Measurements from ENCODE around the gene MAD1L1. TPM values are rescaled to one million over a fixed set of nuclear protein-coding genes. Genes with fewer than 3 reads are reported as not detected.
"Not testable (repeated sequence)": the region's sequence is repeated elsewhere in the genome, so short reads cannot be mapped to it uniquely, and the experiment has no call there.

The MAD1L1 gene
- total RNA-seq, 1 donor from 2014 or later: 55.0 TPM

DNA sequence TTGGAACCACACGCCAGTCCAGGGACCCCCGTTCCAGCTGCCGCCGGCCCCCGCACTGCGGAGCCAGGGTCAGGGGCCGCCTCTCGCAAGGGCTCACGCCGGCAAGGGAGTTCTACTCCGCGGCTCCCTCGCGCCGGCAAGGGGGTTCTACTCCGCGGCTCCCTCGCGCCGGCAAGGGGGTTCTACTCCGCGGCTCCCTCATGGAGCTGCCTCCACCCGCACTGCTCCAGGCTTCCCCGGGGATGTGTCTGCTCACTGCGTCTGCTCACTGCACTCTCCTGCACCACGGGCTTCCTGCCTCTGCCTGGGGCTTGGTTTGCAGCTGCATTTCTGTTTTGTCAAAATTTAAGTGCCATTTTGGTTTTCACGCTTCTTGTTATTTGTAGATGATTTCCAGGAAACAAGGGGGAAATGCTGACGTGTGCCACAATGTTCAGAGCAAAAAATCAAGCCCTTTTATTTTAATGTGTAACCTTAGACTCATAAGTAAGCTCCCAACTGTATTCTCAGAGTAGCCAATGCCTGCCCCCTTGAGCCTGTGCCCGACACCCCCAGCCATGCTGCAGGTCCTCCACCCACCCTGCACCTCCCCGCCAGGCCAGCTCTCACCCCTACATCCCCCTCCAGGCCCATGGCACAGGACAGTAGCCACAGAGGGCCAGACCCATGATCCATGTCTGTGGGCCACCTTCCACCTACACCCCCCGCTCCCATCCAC, 246.2 kb downstream of the MAD1L1 start:
- intact Hi-C loops (cut with micrococcal nuclease): no loop called here
- Mint-ChIP-seq H3K4me3 (ENCODE audit: low read depth) (peak overlapping the region; percentile 5), H3K27ac (peak overlapping the region; percentile 82), H3K4me1 (ENCODE audit: low read depth) (peaks cover 17% of the 10 kb centered on the region), H3K9me3 (no peaks in the 10 kb centered on the region), H3K27me3 (ENCODE audit: low read depth) (peaks cover 4% of the 10 kb centered on the region), H3K36me3 (ENCODE audit: low read depth) (peaks cover 14% of the 10 kb centered on the region)
- DNase-seq (ENCODE audit: low spot score): peak; percentile 41

DNA sequence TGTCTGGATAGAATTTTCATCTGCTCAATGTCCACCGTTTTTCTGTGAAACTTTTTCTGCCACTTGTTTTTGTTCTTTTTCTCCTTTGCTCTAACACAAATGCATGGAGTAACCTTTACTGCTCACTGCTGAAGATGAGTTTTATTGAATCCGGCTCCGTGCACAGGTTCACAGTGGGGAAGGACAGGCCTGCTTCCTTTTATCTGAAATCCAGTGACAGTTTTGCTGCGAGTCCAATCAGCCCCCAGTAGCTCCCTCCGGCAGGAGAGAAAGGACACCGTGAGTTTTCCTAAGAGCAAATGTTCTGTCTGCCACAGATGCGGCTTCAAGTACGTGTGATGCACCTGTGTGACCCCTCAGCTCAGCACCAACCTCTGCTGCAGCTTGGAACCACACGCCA, 246.8 kb downstream of the MAD1L1 start:
- no peak overlapping the region for H3K27ac Mint-ChIP-seq
- intact Hi-C loops (cut with micrococcal nuclease): no loop called here
- H3K4me1 Mint-ChIP-seq (ENCODE audit: low read depth): peaks cover 17% of the 10 kb centered on the region
- no peaks in the 10 kb centered on the region for H3K9me3 Mint-ChIP-seq
- peaks cover 4% of the 10 kb centered on the region for H3K27me3 Mint-ChIP-seq (ENCODE audit: low read depth)
- no peak for DNase-seq (ENCODE audit: low spot score)
- H3K36me3 Mint-ChIP-seq (ENCODE audit: low read depth): peaks cover 14% of the 10 kb centered on the region
- no peak overlapping the region for H3K4me3 Mint-ChIP-seq (ENCODE audit: low read depth)

DNA sequence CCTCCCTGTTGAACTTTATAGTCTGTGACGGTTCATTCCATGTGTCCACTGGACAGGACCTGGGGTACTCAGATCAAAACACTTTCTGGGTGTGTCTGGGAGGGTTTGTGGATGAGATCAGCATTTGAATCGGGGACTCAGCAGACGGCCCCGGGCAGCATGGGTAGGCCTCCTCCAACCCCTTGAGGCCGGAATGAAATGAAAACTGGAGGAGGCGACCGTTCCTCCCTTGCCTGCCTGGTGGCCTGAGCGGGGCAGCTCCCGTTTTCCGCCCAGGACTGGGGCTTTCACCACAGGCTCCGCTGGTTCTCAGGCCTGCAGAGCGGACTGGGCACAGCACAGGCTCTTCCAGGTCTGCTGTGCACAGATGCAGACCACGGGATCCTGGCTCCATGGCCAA, 247.7 kb downstream of the MAD1L1 start:
- H3K27me3 Mint-ChIP-seq (ENCODE audit: low read depth): peaks cover 4% of the 10 kb centered on the region

DNA sequence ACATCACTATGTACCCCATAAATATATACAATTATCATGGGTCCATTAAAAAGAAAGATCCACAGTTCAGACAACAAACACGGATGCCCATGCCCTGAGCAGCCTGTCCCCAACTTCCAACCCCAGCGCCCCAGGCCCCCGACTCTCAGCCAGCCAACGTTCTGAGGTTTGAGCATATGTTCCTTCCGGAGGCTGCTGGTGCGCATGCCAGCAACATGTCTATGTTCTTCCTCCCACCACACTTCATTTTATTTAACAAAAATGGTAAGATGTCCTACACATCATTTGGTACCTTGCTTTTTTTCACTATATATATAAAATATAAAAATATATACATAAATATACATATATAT, 250.9 kb downstream of the MAD1L1 start:
- intact Hi-C loops (cut with micrococcal nuclease): no loop called here

More for the DNA sequence above, 247.7 kb downstream of the MAD1L1 start:
- H3K4me1 Mint-ChIP-seq (ENCODE audit: low read depth): peaks cover 17% of the 10 kb centered on the region
- H3K36me3 Mint-ChIP-seq (ENCODE audit: low read depth): peaks cover 14% of the 10 kb centered on the region
- H3K9me3 Mint-ChIP-seq: no peaks in the 10 kb centered on the region
- intact Hi-C loops (cut with micrococcal nuclease): no loop called here
- DNase-seq (ENCODE audit: low spot score): no peak
- H3K4me3 Mint-ChIP-seq (ENCODE audit: low read depth): no peak overlapping the region
- no peak overlapping the region for H3K27ac Mint-ChIP-seq

DNA sequence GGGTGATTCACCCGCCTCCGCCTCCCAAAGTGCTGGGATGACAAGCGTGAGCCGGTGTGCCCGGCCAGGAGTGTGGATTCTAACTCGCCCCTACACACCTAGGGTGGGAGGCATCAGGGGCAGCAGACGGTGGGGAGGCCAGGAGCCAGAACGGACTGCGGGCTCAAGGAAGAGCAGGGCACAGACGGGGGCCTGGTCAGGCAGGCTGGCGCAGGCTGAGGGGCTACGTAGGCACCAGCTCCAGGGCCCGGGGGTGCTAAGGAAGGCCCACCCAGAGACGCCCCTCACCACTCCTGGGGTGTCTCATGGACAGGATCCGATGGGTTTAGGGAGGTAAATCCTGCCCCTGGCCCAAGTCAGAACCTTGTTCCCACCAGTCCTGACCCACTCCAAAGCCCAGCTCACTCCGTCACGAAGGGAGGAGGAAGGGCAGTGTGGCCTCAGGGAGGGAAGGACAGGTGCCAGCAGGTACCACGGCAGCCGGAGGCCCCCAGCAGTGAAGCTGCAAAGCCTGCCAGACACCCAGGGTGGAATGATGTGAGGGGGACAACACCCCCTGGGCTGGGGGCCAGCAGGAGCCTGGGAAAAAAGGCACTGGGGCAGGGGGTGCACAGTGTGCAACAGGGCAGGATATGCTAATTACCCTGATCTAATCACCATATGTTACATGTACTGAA, 251.4 kb downstream of the MAD1L1 start:
- H3K4me3 Mint-ChIP-seq (ENCODE audit: low read depth): no peak overlapping the region
- DNase-seq (ENCODE audit: low spot score): no peak
- H3K9me3 Mint-ChIP-seq: no peaks in the 10 kb centered on the region
- intact Hi-C loops (cut with micrococcal nuclease): no loop called here
- H3K36me3 Mint-ChIP-seq (ENCODE audit: low read depth): peaks cover 15% of the 10 kb centered on the region
- peaks cover 3% of the 10 kb centered on the region for H3K4me1 Mint-ChIP-seq (ENCODE audit: low read depth)
- H3K27ac Mint-ChIP-seq: no peak overlapping the region
- peaks cover 4% of the 10 kb centered on the region for H3K27me3 Mint-ChIP-seq (ENCODE audit: low read depth)

More for the DNA sequence above, 250.9 kb downstream of the MAD1L1 start:
- Mint-ChIP-seq H3K27ac (no peak overlapping the region), H3K36me3 (ENCODE audit: low read depth) (peaks cover 14% of the 10 kb centered on the region), H3K4me1 (ENCODE audit: low read depth) (peaks cover 8% of the 10 kb centered on the region), H3K9me3 (no peaks in the 10 kb centered on the region), H3K27me3 (ENCODE audit: low read depth) (peaks cover 4% of the 10 kb centered on the region), H3K4me3 (ENCODE audit: low read depth) (no peak overlapping the region)
- DNase-seq (ENCODE audit: low spot score): no peak

DNA sequence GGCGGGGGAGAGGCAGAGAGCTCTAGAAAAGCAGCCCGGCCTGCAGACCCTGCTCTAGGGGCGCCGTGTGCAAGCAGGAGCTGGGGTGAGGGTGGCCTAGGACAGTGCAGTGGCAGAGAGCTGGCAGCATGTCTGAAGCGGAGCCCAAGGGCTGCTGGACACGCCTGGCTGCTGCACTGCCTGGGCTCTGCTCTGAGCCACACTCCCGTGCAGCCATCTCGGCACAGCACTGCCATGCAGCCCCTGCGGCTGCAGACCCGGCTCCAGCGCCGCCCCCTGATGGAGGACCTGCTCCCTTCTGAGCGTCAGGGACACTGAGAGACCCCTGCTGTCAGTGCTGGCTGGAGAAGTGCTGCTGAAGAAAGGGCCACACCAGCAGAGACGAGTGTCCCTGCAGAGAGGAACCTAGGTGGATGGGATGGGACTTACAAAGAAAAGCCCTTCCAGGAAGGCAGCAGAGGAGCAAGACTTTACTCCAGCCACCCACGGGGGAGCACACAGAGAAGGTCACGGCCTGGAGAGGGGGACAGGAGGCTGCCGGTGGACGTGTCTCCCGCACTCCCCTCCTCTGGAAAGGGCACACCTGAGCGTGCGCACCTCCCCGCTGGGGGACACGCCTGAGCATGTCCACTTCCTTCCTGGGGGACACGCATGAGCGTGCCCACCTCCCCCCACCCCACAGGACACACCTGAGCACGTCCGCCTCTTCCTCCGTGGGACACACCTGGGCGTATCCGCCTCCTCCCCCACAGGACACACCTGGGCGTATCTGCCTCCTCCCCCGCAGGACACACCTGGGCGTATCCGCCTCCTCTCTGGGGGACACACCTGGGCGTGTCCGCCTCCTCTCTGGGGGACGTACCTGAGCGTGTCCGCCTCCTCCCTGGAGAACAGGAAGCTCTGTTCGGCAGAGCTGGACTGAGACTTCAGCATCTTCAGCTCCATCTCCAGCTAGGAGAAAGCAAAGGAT, 252.9 kb downstream of the MAD1L1 start:
- intact Hi-C loops (cut with micrococcal nuclease): no loop called here

DNA sequence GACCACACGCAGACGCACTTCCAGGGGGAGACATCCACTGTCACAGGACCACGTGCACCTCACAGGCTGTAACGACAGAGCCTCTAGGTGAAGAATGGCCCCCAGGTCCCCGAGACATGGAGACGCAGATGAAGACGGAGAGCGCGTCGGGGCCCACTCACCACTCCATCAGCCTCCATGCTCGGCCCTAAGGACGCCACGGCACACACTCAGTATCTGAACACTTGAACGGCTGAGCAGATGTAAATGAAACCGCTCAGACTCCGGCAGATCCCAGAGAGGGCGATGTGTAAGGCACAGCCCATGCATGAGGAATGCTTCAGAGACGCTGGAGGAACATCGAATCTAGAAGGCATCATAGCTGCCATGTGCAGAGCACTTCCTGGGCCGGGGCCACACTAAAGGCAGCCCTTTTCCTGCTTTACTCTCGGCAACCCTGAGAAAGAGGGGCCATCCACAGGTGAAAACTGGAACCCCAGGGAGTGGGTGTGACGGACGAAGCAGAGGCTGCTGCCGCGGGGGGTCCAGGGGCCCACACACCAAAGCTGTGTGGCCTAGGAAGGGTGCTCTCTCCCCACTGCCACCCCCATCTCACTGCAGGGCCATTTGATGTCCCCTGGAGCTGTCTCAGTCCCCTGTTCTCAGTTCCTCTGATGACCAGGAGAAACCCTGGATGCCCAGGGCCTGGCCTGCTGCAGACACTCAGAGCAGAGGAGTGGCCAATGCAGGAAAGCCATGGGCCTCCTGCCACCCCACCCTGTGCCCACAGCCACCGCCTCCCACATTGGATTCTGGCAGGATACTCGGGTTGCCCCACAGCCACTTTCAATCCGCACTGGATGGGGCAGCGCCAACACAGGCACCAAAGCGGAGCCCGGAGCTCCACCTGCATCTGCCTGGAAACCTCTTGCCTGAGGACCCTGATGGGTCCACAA, 253.8 kb downstream of the MAD1L1 start:
- H3K4me3 Mint-ChIP-seq (ENCODE audit: low read depth): no peak overlapping the region
- no peak for DNase-seq (ENCODE audit: low spot score)
- H3K27me3 Mint-ChIP-seq (ENCODE audit: low read depth): no peaks in the 10 kb centered on the region
- no peaks in the 10 kb centered on the region for H3K9me3 Mint-ChIP-seq
- intact Hi-C loops (cut with micrococcal nuclease): no loop called here
- peaks cover 9% of the 10 kb centered on the region for H3K36me3 Mint-ChIP-seq (ENCODE audit: low read depth)
- H3K27ac Mint-ChIP-seq: no peak overlapping the region
- H3K4me1 Mint-ChIP-seq (ENCODE audit: low read depth): no peaks in the 10 kb centered on the region

More for the DNA sequence above, 252.9 kb downstream of the MAD1L1 start:
- Mint-ChIP-seq H3K27ac (no peak overlapping the region), H3K27me3 (ENCODE audit: low read depth) (peaks cover 4% of the 10 kb centered on the region), H3K4me1 (ENCODE audit: low read depth) (no peaks in the 10 kb centered on the region), H3K4me3 (ENCODE audit: low read depth) (no peak overlapping the region), H3K9me3 (no peaks in the 10 kb centered on the region), H3K36me3 (ENCODE audit: low read depth) (peaks cover 13% of the 10 kb centered on the region)
- no peak for DNase-seq (ENCODE audit: low spot score)

DNA sequence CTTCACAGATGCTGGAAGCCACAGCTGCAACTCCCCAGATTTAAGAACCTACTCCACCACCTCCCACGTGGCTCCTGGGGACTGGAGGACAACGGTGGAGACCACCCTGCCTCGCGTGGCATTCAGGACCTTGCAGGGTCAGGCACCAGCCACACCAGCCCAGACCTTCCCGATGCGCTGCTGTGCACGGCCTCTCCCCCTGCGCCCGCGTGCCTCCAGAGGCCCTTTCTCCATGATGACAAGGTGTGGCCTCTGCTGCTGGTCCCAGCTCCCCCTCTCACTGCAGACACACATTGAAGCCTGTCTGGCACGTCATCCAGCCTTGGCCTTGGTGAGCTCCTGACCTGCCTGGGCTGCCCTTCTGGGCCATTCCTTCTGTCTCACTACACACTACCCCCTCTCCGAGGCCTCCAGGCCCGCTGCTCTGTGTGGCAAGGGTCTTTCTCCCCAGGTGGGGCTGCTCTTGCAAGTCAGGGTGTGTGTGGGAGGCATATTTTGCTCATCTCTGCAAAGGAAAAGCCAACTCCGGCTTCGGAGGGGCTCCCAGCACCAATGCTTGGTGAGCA, 254.8 kb downstream of the MAD1L1 start:
- no peak overlapping the region for H3K4me3 Mint-ChIP-seq (ENCODE audit: low read depth)
- H3K27ac Mint-ChIP-seq: no peak overlapping the region
- intact Hi-C loops (cut with micrococcal nuclease): no loop called here
- H3K36me3 Mint-ChIP-seq (ENCODE audit: low read depth): peaks cover 9% of the 10 kb centered on the region
- H3K9me3 Mint-ChIP-seq: no peaks in the 10 kb centered on the region
- no peaks in the 10 kb centered on the region for H3K4me1 Mint-ChIP-seq (ENCODE audit: low read depth)
- DNase-seq (ENCODE audit: low spot score): no peak
- no peaks in the 10 kb centered on the region for H3K27me3 Mint-ChIP-seq (ENCODE audit: low read depth)

DNA sequence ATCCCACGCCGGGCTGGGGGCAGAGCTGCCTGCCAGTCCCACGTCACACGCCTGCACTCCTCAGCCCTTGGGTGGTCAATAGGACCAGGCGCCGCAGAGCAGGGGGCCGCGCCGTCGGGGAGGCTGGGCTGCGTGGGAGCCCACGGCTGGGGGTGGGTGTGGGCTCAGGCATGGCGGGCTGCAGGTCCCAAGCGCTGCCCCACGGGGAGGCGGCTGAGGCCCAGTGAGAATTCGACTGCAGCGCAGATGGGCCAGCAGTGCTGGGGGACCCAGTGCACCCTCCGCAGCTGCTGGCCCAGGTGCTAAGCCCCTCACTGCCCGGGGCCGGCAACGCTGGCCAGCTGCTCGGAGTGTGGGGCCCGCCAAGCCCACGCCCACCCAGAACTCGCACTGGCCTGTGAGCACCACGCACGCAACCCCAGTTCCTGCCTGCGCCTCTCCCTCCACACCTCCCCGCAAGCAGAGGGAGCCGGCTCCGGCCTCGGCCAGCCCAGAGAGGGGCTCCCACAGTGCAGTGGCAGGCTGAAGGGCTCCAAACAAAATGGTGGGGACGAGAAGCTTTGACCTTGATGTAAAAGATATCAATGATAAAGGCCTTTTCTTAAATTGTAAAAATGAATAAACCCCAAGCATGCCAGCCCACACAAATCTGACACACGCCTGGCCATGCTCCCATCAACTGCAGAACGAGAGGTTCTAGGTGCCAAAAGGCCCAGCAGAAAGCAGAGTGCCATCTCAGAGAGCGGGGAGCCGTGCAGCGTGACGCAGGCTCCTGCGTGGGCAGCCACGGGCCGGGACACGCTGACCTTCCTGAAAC, 255.5 kb downstream of the MAD1L1 start:
- Mint-ChIP-seq H3K36me3 (ENCODE audit: low read depth) (peaks cover 9% of the 10 kb centered on the region), H3K27me3 (ENCODE audit: low read depth) (no peaks in the 10 kb centered on the region), H3K4me1 (ENCODE audit: low read depth) (no peaks in the 10 kb centered on the region), H3K4me3 (ENCODE audit: low read depth) (no peak overlapping the region), H3K27ac (no peak overlapping the region), H3K9me3 (no peaks in the 10 kb centered on the region)
- DNase-seq (ENCODE audit: low spot score): no peak
- intact Hi-C loops (cut with micrococcal nuclease): no loop called here

DNA sequence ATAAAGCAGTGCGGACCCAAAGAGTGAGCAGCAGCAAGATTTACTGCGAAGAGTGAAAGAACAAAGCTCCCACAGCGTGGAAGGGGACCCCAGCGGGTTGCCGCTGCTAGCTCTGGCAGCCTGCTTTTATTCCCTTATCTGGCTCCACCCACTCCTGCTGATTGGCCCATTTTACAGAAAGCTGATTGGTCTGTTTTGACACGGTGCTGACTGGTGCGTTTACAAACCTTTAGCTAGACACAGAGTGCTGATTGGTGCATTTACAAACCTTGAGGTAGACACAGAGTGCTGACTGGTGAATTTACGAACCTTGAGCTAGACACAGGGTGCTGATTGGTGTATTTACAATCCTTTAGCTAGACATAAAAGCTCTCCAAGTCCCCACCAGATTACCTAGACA, 256.2 kb downstream of the MAD1L1 start:
- intact Hi-C loops (cut with micrococcal nuclease); H3K9me3 Mint-ChIP-seq; H3K27me3 Mint-ChIP-seq (ENCODE audit: low read depth); H3K4me1 Mint-ChIP-seq (ENCODE audit: low read depth); DNase-seq (ENCODE audit: low spot score); H3K27ac Mint-ChIP-seq; H3K4me3 Mint-ChIP-seq (ENCODE audit: low read depth); H3K36me3 Mint-ChIP-seq (ENCODE audit: low read depth): not testable (repeated sequence)

DNA sequence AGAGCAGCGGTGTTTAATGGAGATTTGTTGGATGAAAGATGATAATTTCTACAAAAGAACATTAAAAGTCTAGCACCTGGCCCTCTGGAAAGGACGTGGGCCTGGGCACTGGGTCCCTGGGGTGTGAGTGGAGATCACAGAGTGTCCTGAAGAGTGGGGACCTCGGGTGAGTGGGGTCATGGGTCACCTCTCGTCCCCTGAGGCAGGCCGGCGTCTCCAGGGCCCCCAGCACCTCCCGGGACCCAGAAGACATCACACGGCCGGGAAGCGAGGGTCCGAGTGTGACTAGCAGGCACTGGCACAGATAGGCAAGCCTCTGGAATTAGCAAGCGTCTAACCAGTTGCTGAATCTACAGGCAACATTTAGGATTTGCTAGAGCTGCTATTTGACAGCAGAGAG, 257.2 kb downstream of the MAD1L1 start:
- Mint-ChIP-seq H3K4me1 (ENCODE audit: low read depth) (no peaks in the 10 kb centered on the region), H3K4me3 (ENCODE audit: low read depth) (no peak overlapping the region), H3K36me3 (ENCODE audit: low read depth) (peaks cover 9% of the 10 kb centered on the region), H3K9me3 (no peaks in the 10 kb centered on the region), H3K27ac (no peak overlapping the region), H3K27me3 (ENCODE audit: low read depth) (no peaks in the 10 kb centered on the region)
- no peak for DNase-seq (ENCODE audit: low spot score)
- intact Hi-C loops (cut with micrococcal nuclease): no loop called here

Measured in activated T-helper 2 cell treated with anti-CD3 and anti-CD28 coated beads, Interferon-gamma antibody, Interleukin-2, Interleukin-4, amounts not matched to agents 10 μg/mL and 5 μg/mL and 100 μg/mL, durations not matched to agents 14 hours and 24 hours and 36 hours (primary cell).